Fibroblast of skin of right biceps (primary cell): Measurements from ENCODE around the gene NDFIP2.
A peak's percentile ranks its signal among the peaks of the same experiment; 100 is the strongest.
"Not testable (repeated sequence)": the region's sequence is repeated elsewhere in the genome, so short reads cannot be mapped to it uniquely, and the experiment has no call there.

ENCODE experiments used
- DNase-seq: peaks from one replicate; pipeline ENCODE4 v3.0.0-alpha.2; 2013

The NDFIP2 gene

DNA sequence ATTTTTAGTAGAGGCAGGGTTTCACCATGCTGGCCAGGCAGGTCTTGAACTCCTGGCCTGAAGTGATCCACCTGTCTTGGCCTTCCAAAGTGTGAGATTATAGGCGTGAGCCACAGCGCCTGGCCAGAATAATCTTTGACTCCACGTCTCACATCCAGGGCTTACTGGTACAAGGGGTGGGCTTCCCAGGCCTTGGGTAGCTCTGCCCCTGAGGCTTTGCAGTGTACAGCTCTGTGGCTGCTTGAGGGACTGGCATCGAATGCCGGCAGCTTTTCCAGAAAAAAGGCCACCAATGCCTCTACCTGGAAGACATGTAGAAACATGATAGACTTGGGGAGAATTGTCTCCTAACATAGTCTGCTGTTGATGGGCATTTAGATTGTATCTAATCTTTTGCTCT lies 57.8 kb downstream of the NDFIP2 start:
- DNase-seq = no peak

DNA sequence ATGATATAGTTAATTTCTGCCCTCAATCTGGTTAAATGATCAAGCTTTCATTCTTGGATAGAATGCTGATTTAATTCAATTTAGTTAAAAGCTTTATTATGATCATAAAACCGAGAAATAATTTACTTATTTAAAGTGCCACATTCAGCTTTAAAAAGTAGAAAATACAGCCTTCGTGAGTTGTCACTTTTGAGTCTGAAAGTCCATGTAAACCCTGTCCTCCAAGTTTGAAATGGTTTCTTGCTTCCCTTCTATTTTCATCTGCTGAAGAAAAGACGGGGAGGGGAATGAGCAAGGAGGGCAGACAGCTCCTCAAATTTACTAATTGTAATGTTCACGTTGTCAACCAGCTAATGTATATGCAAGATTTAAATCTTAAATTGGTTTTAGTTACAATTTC lies 59.5 kb downstream of the NDFIP2 start:
- no peak for DNase-seq

DNA sequence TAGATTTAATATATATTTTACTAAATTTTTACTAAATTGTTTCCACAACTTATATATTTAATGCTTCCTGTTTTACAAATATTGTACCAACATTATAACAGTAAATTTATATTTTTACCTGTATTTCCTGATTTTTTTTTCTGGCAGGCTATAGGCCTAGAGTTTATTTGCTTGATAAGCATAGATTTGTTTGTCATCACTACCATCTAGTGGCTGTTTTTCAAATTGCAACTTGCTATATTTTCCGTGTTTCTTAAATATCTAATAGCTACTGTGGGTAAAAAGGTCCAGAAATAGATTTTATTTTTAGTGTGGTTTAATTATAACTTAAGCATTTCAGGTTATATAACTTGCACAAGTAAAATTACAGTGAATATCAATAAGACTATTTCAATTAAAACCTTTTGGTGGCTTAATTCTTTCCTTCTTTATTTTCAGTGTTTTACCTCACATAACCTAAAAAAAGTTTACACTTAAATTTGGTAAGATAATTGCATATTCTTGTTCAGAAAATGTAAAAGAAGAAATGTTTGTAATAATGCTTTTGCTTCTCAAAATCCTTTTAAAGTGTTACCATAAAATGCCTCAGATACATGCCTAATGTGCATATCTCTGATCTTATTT lies 60.6 kb downstream of the NDFIP2 start:
- DNase-seq = peak; percentile 58

DNA sequence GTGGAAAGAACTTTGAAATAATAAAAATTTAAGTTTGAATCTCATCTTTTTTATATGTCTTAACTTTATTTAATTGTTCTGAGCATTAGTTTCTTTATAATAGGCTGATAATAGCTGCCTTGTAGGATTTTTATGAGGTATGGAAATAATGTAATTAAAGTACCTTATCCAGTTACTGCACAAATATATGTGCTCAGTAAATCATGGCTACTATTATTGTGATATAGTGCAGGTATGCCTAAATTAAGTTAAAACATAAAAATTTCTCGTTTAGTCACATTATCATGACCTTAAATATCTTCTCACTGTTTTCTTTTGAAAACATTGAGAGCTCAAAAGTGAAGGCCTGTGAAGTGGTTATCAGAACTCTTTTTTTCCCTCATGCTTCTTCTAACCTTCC lies 62.9 kb downstream of the NDFIP2 start:
- DNase-seq = no peak

DNA sequence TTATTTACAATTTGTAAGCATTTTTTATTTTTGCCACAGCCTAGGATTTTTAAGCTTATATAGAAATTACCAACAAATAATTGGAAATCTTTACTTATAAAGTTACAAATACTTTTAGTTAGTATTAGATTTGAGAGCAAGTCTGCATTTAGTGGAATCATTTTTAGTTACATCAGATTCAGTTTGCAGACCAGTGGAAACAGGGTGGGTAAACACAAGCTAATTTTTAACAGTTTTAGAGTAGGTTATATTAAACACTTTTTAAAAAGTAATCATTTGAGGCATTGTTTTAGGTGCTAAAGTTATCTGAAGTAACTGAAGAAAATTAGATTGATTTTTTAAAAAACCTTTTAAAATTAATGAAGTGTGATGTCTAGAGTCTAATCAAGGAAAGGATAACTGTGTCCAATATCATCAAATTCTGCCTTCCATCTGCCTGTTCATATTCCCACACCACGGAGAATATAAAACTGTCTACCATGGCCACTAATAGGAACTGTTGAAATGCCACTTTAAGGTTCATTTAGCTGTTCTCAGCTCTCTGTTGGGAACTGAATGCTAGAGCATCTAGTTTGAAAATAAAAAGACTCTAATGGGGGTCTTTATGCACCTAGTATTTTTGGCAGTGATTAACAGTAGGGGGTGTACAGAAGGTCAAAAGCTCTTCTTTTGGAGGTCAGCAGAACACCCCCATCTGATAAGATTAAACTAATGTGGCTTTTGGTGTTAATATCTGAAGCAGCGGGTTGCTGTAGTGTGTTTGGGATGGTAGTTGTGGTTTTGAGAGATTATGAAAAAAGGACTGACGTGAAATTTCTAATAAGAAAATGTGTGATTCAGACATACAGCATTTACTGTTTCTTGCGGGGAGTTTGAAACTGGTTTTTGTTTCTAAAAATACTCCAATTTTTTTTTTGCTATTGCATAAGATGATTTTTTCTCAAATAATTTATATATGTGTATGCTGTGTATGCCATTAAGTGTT lies 66.5 kb downstream of the NDFIP2 start:
- DNase-seq = no peak

DNA sequence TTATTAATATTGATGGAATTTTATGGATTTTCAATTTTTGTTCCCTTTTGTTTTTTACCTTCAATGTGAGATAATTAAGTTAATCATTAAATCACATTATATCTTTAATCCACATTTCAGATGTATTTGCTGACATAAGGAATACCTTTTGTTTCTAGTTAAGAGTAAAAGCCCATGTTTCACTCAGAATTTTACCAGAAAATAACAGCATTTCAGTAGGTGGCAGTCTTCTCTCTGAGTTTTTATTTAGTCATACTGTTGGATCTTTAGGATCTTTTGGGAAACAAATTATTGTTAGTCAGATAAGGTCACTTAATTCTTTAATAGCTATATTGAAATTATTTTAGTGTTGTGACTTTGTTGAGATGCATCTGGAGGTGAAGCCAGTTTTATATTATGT lies 67.9 kb downstream of the NDFIP2 start:
- no peak for DNase-seq

DNA sequence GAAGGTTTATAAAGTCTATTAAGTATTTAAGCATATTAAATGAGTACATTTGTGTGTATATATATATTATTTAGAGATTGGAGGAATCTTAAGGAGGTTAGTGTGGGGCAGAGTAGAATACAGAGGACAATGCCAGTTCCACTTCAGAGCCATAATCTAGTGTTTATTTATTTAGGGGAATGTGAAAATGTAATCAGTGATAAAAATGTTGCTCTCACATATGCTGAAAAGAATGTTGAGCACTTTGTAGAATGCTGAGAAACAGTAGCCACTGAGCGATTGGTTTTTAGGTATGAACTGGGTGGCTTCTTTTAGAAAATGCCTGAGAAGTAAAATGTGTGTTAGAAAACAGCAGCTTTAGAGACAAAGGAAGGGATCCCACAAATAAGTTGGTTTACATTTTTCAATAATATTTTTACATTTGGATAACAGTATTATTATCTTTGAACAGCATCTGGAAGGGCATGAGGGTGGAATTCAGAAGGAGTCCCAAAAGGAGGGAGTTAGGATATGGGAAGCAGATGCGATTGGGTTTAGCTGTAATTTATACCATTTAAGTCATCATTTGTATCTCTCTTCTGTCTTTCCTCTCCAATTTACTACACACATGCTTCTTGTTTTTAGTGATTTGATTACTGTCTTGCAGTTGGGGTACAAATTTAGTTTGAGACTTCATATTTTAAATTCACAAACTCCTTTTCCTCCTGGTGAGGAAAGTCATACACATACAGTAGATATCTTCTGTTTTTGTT lies 68.6 kb downstream of the NDFIP2 start:
- DNase-seq = peak; percentile 12

DNA sequence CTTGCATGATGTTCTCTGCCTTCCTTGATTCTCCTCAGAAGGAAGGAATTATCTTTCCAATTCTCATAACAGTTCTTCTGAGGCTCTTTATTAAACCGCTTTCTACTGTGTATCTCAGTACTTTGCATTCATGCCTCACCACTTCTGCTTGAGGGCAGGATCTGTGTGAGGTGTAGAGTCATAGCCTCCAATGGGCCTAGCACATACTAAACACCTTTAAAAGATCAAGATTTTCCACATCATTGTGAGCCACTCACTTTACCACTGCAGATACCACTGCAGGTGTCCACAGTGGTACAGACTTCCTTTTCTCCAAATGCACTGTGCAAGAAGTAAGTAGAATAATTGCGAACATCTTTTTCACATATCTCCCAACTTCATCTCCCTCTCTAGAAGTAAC lies 76.7 kb downstream of the NDFIP2 start:
- no peak for DNase-seq

DNA sequence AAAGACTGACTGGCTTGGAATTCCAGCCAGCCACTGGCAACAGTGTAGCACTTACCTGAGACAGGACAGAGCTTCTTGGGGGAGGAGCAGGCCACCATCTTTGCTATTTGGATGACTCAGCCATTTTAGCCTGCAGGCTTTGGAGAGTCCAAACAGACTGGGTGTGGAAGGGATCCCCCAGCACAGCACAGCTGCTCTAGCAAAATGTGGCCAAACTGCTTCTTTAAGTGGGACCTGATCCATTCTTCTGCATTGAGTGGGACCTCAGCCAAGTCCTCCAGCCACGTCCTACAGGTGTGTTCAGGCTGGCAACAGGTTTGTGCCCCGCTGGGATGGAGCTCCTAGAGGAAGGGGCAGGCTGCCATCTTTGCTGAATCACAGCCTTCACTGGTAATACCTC lies 80.0 kb downstream of the NDFIP2 start:
- DNase-seq = no peak

DNA sequence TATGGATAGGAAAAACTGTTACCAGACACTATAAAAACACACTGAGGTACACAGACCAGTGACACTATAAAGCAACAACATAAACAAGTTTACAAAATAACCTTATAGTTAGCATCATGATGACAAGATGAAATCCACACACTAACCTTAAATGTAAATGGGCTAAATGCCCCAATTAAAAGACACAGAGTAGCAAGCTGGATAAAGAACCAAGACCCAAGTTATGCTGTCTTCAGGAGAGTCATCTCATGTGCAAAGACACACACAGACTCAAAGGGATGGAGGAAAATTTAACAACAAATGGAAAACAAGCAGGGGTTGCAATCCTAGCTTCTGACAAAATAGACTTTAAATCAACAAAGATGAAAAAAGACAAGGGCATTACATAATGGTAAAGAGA lies 81.6 kb downstream of the NDFIP2 start:
- no peak for DNase-seq

DNA sequence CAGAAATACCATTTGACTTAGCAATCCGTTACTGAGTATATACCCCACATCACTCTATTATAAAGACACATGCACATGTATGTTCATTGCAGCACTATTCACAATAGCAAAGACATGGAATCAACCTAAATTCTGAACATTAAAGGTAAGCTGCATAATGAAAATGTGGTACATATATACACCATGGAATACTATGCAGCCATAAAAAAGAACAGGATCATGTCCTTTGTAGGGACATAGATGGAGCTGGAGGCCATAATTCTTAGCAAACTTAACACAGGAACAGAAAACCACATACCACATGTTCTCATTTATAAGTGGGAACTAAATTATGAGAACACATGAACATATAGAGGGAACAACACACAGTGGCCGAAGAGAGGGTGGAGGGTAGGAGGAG lies 85.2 kb downstream of the NDFIP2 start:
- no peak for DNase-seq

DNA sequence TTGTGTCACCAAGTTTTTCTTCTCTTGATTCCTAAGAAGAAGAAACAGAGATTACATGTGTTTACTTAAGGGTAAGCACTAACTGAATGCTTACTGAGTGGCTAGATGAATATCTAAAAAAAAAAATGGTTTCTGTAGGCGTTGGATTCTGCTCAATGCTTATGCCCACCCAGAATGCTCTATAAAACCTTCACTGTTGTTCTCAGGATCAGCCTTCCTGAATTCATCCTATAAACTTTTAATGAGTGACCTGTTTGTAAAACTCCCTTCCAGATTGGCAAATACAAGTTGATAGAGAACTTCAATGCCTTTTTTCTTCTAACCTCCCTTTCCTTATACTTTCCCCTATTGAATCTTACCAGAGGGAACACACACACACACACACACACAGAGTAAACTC lies 90.2 kb downstream of the NDFIP2 start:
- no peak for DNase-seq

DNA sequence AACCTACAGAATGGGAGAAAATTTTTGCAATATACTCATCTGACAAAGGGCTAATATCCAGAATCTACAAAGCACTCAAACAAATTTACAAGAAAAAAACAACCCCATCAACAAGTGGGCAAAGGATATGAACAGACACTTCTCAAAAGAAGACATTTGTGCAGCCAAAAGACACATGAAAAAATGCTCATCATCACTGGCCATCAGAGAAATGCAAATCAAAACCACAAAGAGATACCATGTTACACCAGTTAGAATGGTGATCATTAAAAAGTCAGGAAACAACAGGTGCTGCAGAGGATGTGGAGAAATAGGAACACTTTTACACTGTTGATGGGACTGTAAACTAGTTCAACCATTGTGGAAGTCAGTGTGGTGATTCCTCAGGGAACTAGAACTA lies 92.9 kb downstream of the NDFIP2 start:
- DNase-seq = not testable (repeated sequence)

DNA sequence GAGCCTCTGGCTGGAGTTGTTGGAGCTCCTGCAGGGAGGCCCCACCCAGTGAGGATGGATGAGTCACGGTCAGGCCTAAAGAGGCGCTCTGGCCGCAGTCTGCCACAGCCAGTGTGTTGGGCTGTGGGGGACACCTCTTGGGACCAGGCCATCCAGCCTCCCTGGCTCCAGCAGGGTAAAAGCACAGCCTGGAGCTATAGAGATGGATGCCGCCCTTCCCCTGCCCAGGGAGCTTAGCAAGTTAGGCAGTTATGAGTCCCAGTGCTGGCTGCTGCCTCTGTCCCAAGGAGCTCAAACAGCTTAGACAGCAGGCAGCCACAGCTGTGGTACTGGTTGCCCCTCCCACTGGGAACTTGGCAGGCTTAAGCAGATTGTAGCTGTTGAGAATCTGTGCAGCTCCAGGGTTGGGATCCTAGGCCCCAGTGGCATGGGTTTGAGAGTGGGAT lies 100.9 kb downstream of the NDFIP2 start:
- peak; percentile 7 for DNase-seq

DNA sequence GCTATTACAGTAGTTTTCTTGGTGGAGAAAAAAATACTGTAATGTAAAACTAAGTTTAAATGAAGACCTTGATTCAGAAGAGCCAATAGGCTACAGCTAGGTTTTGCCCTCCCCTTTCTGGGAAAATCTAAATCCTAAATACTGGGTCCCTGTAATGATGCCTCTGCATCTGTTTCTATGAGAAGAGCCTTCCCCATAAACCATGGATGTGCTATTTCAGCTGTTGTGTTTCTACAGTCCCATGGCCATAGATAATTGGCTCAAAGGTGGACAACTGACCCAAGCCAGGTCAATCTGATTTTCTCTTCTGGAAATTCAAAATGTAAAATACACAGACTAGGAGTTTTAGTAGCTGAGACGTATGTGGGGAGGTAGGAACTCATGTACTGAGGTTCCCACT lies 101.9 kb downstream of the NDFIP2 start:
- DNase-seq = no peak

DNA sequence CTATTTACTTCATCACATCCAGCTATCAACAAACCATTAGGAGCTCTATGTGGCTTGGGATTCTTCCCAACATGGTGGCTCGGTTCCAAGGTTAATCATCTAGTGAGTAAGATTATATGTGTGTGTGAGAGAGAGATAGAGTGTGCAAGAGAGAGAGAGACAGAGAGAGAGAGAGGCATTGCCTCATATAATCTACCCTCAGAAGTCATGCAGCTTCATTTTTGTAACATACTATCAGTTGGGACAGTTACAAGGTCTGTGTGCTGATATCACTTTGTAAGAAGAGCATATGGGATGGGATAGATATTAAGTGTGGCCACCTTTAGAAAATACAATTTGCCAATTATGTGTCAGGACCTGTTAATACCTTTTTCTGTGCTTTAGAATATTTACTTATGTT lies 104.1 kb downstream of the NDFIP2 start:
- no peak for DNase-seq

DNA sequence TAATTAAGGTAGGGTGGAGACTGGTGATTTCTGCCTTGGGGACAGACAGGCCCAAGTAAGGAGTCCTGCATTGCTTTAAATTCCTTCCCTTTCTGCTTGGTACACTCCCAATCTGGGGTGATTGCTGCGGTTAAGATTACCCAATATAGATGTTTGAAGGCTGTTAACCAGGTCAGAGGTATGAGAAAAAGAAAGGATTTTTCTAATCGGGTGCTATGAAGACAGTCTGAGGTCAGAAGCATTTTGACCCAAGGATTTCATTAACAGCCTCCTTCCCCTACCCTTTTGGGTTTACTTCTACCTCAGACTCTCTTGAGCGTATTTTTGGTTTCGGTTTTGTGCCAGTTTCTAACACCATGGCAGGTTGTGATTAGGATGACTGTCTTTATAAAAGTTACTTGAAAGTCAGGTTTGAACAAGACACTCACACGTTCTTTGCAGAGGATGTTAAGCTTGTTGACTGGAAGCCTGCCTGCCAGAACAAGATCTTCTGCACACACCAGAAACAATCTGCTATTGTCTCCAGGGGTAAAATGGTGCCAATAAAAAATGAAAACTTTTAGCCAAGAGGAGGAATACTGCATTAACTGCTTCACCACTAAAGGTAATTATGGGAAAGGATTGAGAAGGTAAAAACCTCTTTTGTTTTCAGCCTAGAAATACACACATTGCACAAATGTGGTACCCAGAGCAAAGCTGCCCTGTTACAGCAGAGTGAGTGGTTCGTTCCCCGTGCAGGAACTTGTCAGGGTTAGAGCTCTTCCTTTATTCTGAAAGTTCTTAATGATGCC lies 108.8 kb downstream of the NDFIP2 start:
- DNase-seq = no peak

DNA sequence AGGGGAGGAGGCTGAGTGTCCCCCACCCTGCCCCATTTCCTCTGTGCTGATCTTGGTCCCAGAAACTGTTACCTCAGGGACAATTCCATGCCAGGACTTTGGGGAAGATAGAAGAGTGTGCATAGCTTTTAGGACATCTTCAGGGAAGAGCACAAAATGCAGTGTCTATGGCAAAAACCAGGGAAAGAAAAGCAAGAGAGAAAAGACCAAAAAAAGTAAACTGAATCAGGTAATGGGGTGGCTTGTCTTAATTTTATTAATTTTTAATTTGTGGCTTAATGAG lies 109.4 kb downstream of the NDFIP2 start:
- DNase-seq = no peak

DNA sequence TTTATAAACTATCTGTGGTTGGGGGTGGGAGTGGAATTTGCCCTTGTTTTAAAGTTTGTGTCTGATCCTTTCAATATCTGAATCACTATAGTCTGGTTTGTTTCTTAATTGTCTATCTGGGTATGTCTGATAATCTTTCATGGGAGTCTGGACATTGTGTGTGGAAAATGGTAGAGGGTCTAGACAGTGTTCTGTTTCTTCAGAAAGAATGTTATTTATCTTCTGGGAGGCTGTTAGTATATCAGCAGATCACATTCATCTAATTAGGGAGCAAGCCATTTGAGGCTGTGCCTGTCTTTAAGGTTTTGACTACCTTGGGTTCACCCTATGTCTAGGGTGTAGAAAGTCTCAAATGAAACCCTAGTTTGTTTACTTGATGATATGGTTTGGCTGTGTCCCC lies 110.5 kb downstream of the NDFIP2 start:
- DNase-seq = no peak

DNA sequence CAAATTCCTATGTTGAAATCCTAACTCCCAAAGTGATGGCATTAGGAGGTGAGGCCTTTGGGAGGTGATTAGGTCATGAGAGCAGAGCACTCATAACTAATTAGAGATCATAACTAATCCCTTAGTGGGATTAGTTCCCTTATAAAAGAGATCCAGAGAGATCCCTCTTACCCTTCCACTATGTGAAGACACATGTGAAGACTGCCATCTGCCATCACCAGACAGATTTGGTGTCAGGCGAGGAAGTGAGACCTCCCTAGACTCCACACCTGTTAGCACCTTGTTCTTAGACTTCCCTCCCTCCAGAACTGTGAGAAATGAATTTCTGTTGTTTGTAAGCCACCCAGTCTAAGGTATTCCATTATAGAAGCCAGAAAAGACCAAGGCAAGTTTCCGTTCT lies 112.2 kb downstream of the NDFIP2 start:
- DNase-seq = peak; percentile 6

DNA sequence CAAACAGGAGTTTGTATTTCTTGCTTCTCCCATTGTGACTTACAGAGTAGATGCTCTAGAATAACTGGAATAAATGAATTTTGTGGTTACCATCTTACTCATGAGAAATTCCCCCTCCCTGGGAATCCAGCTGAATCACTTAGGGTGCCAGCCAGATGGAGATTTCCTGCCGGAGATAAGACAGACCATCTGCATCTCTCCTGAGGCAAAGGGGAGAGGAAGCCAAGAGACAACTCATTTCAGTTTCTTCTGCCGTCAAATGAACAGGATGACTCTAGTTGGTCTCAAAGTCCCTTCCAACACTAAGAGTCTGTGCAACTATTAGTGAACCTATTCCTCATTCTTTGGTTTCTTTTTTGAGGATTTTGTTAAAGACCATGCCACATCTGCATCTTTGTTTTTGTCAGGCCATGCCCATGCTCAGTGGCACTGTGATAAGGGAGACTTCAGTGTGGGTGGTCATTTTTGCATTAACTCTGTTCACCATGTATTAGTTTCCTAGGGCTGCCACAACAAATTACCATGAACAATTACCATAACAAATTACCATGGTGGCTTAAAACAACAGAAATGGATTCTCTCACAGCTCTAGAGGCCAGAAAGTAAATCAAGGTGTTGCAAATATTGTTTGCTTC lies 112.8 kb downstream of the NDFIP2 start:
- peak; percentile 75 for DNase-seq

DNA sequence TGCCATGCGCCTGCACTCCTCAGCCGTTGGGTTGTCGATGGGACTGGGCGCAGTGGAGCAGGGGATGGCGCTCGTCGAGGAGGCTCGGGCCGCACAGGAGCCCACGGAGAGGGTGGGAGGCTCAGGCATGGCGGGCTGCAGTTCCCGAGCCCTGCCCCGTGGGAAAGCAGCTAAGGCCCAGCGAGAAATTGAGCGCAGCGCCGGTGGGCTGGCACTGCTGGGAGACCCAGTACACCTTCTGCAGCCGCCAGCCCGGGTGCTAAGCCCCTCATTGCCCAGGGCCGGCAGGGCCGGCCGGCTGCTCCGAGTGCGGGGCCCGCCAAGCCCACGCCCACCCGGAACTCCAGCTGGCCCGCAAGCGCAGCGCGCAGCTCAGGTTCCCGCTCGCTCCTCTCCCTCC lies 119.2 kb downstream of the NDFIP2 start:
- not testable (repeated sequence) for DNase-seq

DNA sequence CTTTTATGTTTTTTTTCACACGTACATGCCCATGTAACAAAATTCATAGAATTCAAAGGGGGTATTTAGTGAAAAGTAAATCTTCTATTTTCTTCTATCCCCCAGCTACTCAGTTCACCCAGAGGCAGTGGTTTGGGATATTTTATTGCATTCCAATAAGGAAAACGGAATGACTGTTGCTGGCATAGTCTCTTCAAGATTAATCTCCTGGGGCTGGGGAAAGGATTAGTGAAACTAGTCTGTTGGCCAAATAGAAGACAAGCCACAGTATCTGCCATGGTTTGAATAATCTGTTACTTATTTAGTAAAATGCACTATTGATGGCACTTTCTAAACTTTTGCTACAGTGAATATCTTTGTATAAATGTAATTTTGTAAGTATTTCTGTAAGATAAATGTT lies 122.0 kb downstream of the NDFIP2 start:
- no peak for DNase-seq
